Sigmoid colon (tissue), 4 donors: ENCODE data around the gene TPSB2.

Source experiments
- POLR2A ChIP-seq, 2 donors: fragments of 450-650 bp; IDR thresholded peaks; one replicate each; pipeline ENCODE4 v1.6.1; 2016; ENCODE audit warnings: antibody characterized with exemption in 2 of 2, mild to moderate bottlenecking in 2 of 2, moderate library complexity in 2 of 2
- POLR2AphosphoS5 ChIP-seq, 4 donors: sonication (generic); formaldehyde crosslinking; IDR thresholded peaks; one replicate each; pipeline ENCODE4 v1.6.1; 2017; ENCODE audit warnings: antibody characterized with exemption in 4 of 4
- TF ChIP-seq, protein P1 (sequence below), 4 experiments: fragments of 450-650 bp in 3 of 4; fragments of 200-600 bp in 1 of 4; IDR thresholded peaks; one replicate each; pipeline ENCODE4 v1.5.1; 2016 to 2019; ENCODE audit warnings: antibody characterized with exemption in 4 of 4, mild to moderate bottlenecking in 3 of 4, moderate library complexity in 2 of 4

DNA sequence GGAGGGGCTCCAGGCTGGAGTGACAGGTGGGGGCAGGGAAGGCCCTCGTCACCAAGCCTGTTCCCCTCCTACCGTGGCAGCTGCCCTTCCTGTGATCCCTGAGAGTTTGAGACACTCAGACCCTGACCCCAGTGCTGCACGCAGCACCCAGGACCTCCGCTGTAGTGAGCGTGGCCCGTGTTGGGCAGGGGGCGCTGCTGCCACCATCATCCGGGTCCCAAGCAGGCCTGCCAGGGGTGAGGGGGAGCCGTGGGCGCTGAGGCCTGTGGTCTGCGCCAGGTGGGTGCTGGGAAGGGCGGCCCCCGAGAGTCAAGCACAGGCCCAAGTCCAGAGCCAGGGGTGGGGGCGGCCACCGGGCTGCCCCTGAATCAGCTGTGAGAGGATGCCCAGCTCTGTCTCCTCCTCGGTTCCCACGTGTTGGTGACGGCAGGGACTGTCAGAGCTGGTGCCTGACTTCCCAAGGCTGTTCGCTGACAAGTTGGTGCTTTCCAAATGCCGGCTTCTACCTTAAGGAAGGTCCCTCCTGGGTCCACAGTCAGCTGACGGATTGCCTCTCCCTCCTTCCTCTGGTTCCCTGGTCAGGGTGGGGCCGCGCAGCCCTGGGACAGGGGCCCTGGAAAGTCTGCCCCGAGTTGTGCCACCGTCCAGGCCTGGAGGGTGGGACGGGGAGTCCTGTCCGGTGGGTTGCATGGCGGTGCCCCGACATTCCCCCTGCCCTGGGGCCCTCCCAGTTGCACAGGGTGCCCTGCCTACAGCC lies 36.0 kb downstream of the TPSB2 start:
- TF ChIP-seq, protein P1, sequence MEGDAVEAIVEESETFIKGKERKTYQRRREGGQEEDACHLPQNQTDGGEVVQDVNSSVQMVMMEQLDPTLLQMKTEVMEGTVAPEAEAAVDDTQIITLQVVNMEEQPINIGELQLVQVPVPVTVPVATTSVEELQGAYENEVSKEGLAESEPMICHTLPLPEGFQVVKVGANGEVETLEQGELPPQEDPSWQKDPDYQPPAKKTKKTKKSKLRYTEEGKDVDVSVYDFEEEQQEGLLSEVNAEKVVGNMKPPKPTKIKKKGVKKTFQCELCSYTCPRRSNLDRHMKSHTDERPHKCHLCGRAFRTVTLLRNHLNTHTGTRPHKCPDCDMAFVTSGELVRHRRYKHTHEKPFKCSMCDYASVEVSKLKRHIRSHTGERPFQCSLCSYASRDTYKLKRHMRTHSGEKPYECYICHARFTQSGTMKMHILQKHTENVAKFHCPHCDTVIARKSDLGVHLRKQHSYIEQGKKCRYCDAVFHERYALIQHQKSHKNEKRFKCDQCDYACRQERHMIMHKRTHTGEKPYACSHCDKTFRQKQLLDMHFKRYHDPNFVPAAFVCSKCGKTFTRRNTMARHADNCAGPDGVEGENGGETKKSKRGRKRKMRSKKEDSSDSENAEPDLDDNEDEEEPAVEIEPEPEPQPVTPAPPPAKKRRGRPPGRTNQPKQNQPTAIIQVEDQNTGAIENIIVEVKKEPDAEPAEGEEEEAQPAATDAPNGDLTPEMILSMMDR (IDR thresholded peaks at IDR 0.05) = no peak
- TF ChIP-seq POLR2AphosphoS5 (IDR thresholded peaks at IDR 0.05) (no peak), POLR2A (IDR thresholded peaks at IDR 0.05) (no peak)
